ENCODE data around the gene SFXN5. TPM values are rescaled to one million over a fixed set of nuclear protein-coding genes. Genes with fewer than 3 reads are reported as not detected.

SFXN5 gene
- total RNA-seq, 1 experiment from 2014 or later, result 25.9 TPM

- Mint-ChIP-seq H3K36me3 (no peaks in the 10 kb centered on the region), H3K9me3 (no peaks in the 10 kb centered on the region), H3K27ac (no peak overlapping the region), H3K4me3 (no peak overlapping the region), H3K4me1 (peaks cover 27% of the 10 kb centered on the region), H3K27me3 (ENCODE audit: low read depth) (no peaks in the 10 kb centered on the region)
- POLR2A ChIA-PET, result no interaction called here
- ATAC-seq (no peak), DNase-seq (ENCODE audit: low spot score) (no peak)
- CTCF ChIA-PET, result interaction anchor here (0.6 to 1.7 kb wide), 3 partner anchors 58 to 207 kb away, joined by 5 to 6 read pairs (median 5); no protein-coding TSS in a partner anchor
- TF ChIP-seq MYBL2 (CRISPR knock-in tag; IDR thresholded peaks at IDR 0.05) (no peak), GRHL2 (CRISPR knock-in tag; IDR thresholded peaks at IDR 0.05; ENCODE audit: insufficient replicate concordance, severe bottlenecking) (no peak), ZNF423 (CRISPR knock-in tag; IDR thresholded peaks at IDR 0.05) (no peak)
Observed at GRCh38 chr2:73100956-73101355, 29.4 kb upstream of the SFXN5 start.

GRCh38 chr2:73099486-73099885 is 28.0 kb upstream of the SFXN5 start:
- ChIA-PET POLR2A (interaction anchor here (0.6 kb wide), 1 partner anchor 1400 kb away, joined by 4 read pairs; no protein-coding TSS in a partner anchor), CTCF (interaction anchor here (0.8 to 1.8 kb wide), 5 partner anchors 14 to 212 kb away, joined by 3 to 10 read pairs (median 6); partner anchors contain the start of gene SPR)
- Mint-ChIP-seq H3K4me1 (peaks cover 27% of the 10 kb centered on the region), H3K9me3 (no peaks in the 10 kb centered on the region), H3K4me3 (no peak overlapping the region), H3K36me3 (no peaks in the 10 kb centered on the region), H3K27me3 (ENCODE audit: low read depth) (no peaks in the 10 kb centered on the region), H3K27ac (no peak overlapping the region)
- no peak for DNase-seq (ENCODE audit: low spot score)
- TF ChIP-seq AR (CRISPR knock-in tag; IDR thresholded peaks at IDR 0.05), result no peak
- TF ChIP-seq IRF2 (CRISPR knock-in tag; IDR thresholded peaks at IDR 0.05; ENCODE audit: borderline replicate concordance, low read depth), result no peak
- no peak for TF ChIP-seq GABPB1 (CRISPR knock-in tag; IDR thresholded peaks at IDR 0.05)
- no peak for TF ChIP-seq ATF1 (CRISPR knock-in tag; IDR thresholded peaks at IDR 0.05)
- TF ChIP-seq ZNF396 (CRISPR knock-in tag; IDR thresholded peaks at IDR 0.05; ENCODE audit: borderline replicate concordance), result no peak
- TF ChIP-seq TCF7 (CRISPR knock-in tag; IDR thresholded peaks at IDR 0.05; ENCODE audit: low read depth), result no peak
- no peak for TF ChIP-seq GTF2I (CRISPR knock-in tag; conservative IDR thresholded peaks at IDR 0.05)
- TF ChIP-seq EMX1 (CRISPR knock-in tag; IDR thresholded peaks at IDR 0.05), result no peak
- TF ChIP-seq ELF4 (CRISPR knock-in tag; IDR thresholded peaks at IDR 0.05; ENCODE audit: low read depth), result no peak
- no peak for ATAC-seq

- ChIA-PET POLR2A (no interaction called here), CTCF (interaction anchor here (1.2 to 4.3 kb wide), 4 partner anchors 10 to 203 kb away, joined by 3 to 27 read pairs (median 6); no protein-coding TSS in a partner anchor)
- Mint-ChIP-seq H3K4me3 (no peak overlapping the region), H3K27ac (no peak overlapping the region), H3K9me3 (no peaks in the 10 kb centered on the region), H3K36me3 (no peaks in the 10 kb centered on the region), H3K27me3 (ENCODE audit: low read depth) (no peaks in the 10 kb centered on the region), H3K4me1 (no peaks in the 10 kb centered on the region; the same call in 1 of the 2 replicates)
- no peak for ATAC-seq
- DNase-seq (ENCODE audit: low spot score), result no peak
- no peak for TF ChIP-seq AR (CRISPR knock-in tag; IDR thresholded peaks at IDR 0.05)
- TF ChIP-seq PREB (CRISPR knock-in tag; IDR thresholded peaks at IDR 0.05; ENCODE audit: borderline replicate concordance), result no peak
- TF ChIP-seq MYBL2 (CRISPR knock-in tag; IDR thresholded peaks at IDR 0.05), result no peak
- TF ChIP-seq JUN (CRISPR knock-in tag; IDR thresholded peaks at IDR 0.05), result no peak
- no peak for TF ChIP-seq GTF2I (CRISPR knock-in tag; conservative IDR thresholded peaks at IDR 0.05)
- TF ChIP-seq ATF6 (CRISPR knock-in tag; IDR thresholded peaks at IDR 0.05), result no peak
- no peak for TF ChIP-seq ELF4 (CRISPR knock-in tag; IDR thresholded peaks at IDR 0.05; ENCODE audit: low read depth)
- TF ChIP-seq CREB1 (CRISPR knock-in tag; IDR thresholded peaks at IDR 0.05), result no peak
- TF ChIP-seq ZNF512 (CRISPR knock-in tag; IDR thresholded peaks at IDR 0.05; ENCODE audit: borderline replicate concordance), result no peak
- no peak for TF ChIP-seq STAT6 (CRISPR knock-in tag; conservative IDR thresholded peaks at IDR 0.05; ENCODE audit: low read depth)
Observed at GRCh38 chr2:73095910-73096309, 24.4 kb upstream of the SFXN5 start.
